ENCODE results near the gene ERBB4. TPM values are rescaled to one million over a fixed set of nuclear protein-coding genes. Genes with fewer than 3 reads are reported as not detected.
"Not testable (repeated sequence)": the region's sequence is repeated elsewhere in the genome, so short reads cannot be mapped to it uniquely, and the experiment has no call there.

The ERBB4 gene
- total RNA-seq, 1 donor from 2014 or later, result 9.9 TPM

- Histone ChIP-seq H3K36me3 (ENCODE audit: control insufficient read depth in 3 of 3, insufficient read depth in 3 of 3, low read length in 3 of 3) (no peaks in the 10 kb centered on the region), H3K4me1 (ENCODE audit: control insufficient read depth in 3 of 3, insufficient read depth in 3 of 3, low read length in 3 of 3) (no peaks in the 10 kb centered on the region), H3K27ac (ENCODE audit: low read depth, low read length) (no peak overlapping the region), H3K27me3 (ENCODE audit: control insufficient read depth in 3 of 3, insufficient read depth in 3 of 3, low read length in 3 of 3) (no peaks in the 10 kb centered on the region), H3K4me3 (ENCODE audit: low read length in 3 of 3) (no peak overlapping the region), H3K9ac (ENCODE audit: low read depth in 1 of 3, low read length in 3 of 3) (no peak overlapping the region), H3K9me3 (ENCODE audit: control insufficient read depth in 3 of 3, low read length in 3 of 3) (no peaks in the 10 kb centered on the region)
Measured at GRCh38 chr2:212213191-212213590, 325.4 kb downstream of the ERBB4 start.

- H3K4me3 ChIP-seq (ENCODE audit: low read length in 3 of 3), result no peak overlapping the region
- H3K27ac ChIP-seq (ENCODE audit: low read depth, low read length), result no peak overlapping the region
- H3K9me3 ChIP-seq (ENCODE audit: control insufficient read depth in 3 of 3, low read length in 3 of 3), result no peaks in the 10 kb centered on the region
- no peaks in the 10 kb centered on the region for H3K4me1 ChIP-seq (ENCODE audit: control insufficient read depth in 3 of 3, insufficient read depth in 3 of 3, low read length in 3 of 3)
- H3K36me3 ChIP-seq (ENCODE audit: control insufficient read depth in 3 of 3, insufficient read depth in 3 of 3, low read length in 3 of 3), result no peaks in the 10 kb centered on the region
- H3K27me3 ChIP-seq (ENCODE audit: control insufficient read depth in 3 of 3, insufficient read depth in 3 of 3, low read length in 3 of 3), result no peaks in the 10 kb centered on the region
- no peak overlapping the region for H3K9ac ChIP-seq (ENCODE audit: low read depth in 1 of 3, low read length in 3 of 3)
Measured at GRCh38 chr2:212208467-212208866, 330.1 kb downstream of the ERBB4 start.

DNA sequence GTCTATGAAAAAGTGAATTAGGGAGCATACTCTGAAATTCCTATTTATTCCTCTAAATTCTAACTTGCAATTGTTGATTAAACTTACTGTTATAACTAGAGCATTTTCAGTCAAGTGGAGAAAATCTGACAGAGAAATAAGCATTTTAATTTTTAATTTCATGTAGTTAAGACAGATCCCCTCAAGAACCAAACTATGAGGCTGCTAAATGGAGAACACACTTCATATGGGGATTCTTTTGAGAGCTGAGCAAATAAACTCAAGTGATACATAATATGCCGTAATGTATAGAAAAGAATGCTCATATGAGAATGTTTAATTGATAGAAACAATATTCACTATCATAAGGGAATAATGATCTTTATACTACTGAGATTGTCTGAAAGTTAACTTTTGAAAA, 340.8 kb downstream of the ERBB4 start:
- Histone ChIP-seq H3K27ac (ENCODE audit: low read depth, low read length) (no peak overlapping the region), H3K27me3 (ENCODE audit: control insufficient read depth in 3 of 3, insufficient read depth in 3 of 3, low read length in 3 of 3) (no peaks in the 10 kb centered on the region), H3K4me1 (ENCODE audit: control insufficient read depth in 3 of 3, insufficient read depth in 3 of 3, low read length in 3 of 3) (no peaks in the 10 kb centered on the region)

GRCh38 chr2:212195626-212196025, 343.0 kb downstream of the ERBB4 start:
- no peaks in the 10 kb centered on the region for H3K36me3 ChIP-seq (ENCODE audit: control insufficient read depth in 3 of 3, insufficient read depth in 3 of 3, low read length in 3 of 3)
- no peak overlapping the region for H3K4me3 ChIP-seq (ENCODE audit: low read length in 3 of 3)
- H3K27ac ChIP-seq (ENCODE audit: low read depth, low read length), result no peak overlapping the region
- no peaks in the 10 kb centered on the region for H3K4me1 ChIP-seq (ENCODE audit: control insufficient read depth in 3 of 3, insufficient read depth in 3 of 3, low read length in 3 of 3)
- no peak overlapping the region for H3K9ac ChIP-seq (ENCODE audit: low read depth in 1 of 3, low read length in 3 of 3)
- no peaks in the 10 kb centered on the region for H3K27me3 ChIP-seq (ENCODE audit: control insufficient read depth in 3 of 3, insufficient read depth in 3 of 3, low read length in 3 of 3)
- no peaks in the 10 kb centered on the region for H3K9me3 ChIP-seq (ENCODE audit: control insufficient read depth in 3 of 3, low read length in 3 of 3)

More for the DNA sequence above, 340.8 kb downstream of the ERBB4 start:
- Histone ChIP-seq H3K9ac (ENCODE audit: low read depth in 1 of 3, low read length in 3 of 3) (no peak overlapping the region), H3K36me3 (ENCODE audit: control insufficient read depth in 3 of 3, insufficient read depth in 3 of 3, low read length in 3 of 3) (no peaks in the 10 kb centered on the region), H3K4me3 (ENCODE audit: low read length in 3 of 3) (no peak overlapping the region), H3K9me3 (ENCODE audit: control insufficient read depth in 3 of 3, low read length in 3 of 3) (no peaks in the 10 kb centered on the region)

- no peak overlapping the region for H3K4me3 ChIP-seq (ENCODE audit: low read length in 3 of 3)
- no peaks in the 10 kb centered on the region for H3K36me3 ChIP-seq (ENCODE audit: control insufficient read depth in 3 of 3, insufficient read depth in 3 of 3, low read length in 3 of 3)
- no peak overlapping the region for H3K9ac ChIP-seq (ENCODE audit: low read depth in 1 of 3, low read length in 3 of 3)
- H3K27ac ChIP-seq (ENCODE audit: low read depth, low read length), result no peak overlapping the region
- H3K9me3 ChIP-seq (ENCODE audit: control insufficient read depth in 3 of 3, low read length in 3 of 3), result no peaks in the 10 kb centered on the region
- no peaks in the 10 kb centered on the region for H3K27me3 ChIP-seq (ENCODE audit: control insufficient read depth in 3 of 3, insufficient read depth in 3 of 3, low read length in 3 of 3)
- H3K4me1 ChIP-seq (ENCODE audit: control insufficient read depth in 3 of 3, insufficient read depth in 3 of 3, low read length in 3 of 3), result no peaks in the 10 kb centered on the region
Measured at GRCh38 chr2:212194396-212194795, 344.2 kb downstream of the ERBB4 start.

DNA sequence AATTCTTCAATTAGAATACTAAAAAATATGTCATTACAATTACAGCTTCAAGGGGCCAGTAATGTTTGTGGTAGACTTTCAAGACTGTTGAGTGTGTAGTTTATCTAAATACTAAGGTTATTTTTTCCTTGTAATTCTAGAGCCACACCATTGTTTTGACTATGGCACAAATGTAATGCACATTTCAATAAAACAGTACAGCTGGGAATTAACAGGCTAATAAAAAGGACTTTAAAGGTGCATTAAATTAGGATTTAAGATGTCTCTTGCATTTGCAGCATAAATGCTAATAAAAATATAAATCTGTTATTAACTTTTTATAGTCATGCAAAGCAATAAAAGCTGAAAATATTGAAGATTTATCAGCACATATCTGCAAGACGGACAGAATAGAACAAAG, 344.8 kb downstream of the ERBB4 start:
- H3K4me3 ChIP-seq (ENCODE audit: low read length in 3 of 3), result no peak overlapping the region
- no peak overlapping the region for H3K9ac ChIP-seq (ENCODE audit: low read depth in 1 of 3, low read length in 3 of 3)
- H3K4me1 ChIP-seq (ENCODE audit: control insufficient read depth in 3 of 3, insufficient read depth in 3 of 3, low read length in 3 of 3), result no peaks in the 10 kb centered on the region
- no peaks in the 10 kb centered on the region for H3K27me3 ChIP-seq (ENCODE audit: control insufficient read depth in 3 of 3, insufficient read depth in 3 of 3, low read length in 3 of 3)
- H3K36me3 ChIP-seq (ENCODE audit: control insufficient read depth in 3 of 3, insufficient read depth in 3 of 3, low read length in 3 of 3), result no peaks in the 10 kb centered on the region
- no peak overlapping the region for H3K27ac ChIP-seq (ENCODE audit: low read depth, low read length)
- no peaks in the 10 kb centered on the region for H3K9me3 ChIP-seq (ENCODE audit: control insufficient read depth in 3 of 3, low read length in 3 of 3)

GRCh38 chr2:212193056-212193455, 345.5 kb downstream of the ERBB4 start:
- Histone ChIP-seq H3K4me3 (ENCODE audit: low read length in 3 of 3) (no peak overlapping the region), H3K4me1 (ENCODE audit: control insufficient read depth in 3 of 3, insufficient read depth in 3 of 3, low read length in 3 of 3) (no peaks in the 10 kb centered on the region), H3K27me3 (ENCODE audit: control insufficient read depth in 3 of 3, insufficient read depth in 3 of 3, low read length in 3 of 3) (no peaks in the 10 kb centered on the region), H3K9me3 (ENCODE audit: control insufficient read depth in 3 of 3, low read length in 3 of 3) (no peaks in the 10 kb centered on the region), H3K9ac (ENCODE audit: low read depth in 1 of 3, low read length in 3 of 3) (no peak overlapping the region), H3K36me3 (ENCODE audit: control insufficient read depth in 3 of 3, insufficient read depth in 3 of 3, low read length in 3 of 3) (no peaks in the 10 kb centered on the region), H3K27ac (ENCODE audit: low read depth, low read length) (no peak overlapping the region)

- H3K9me3 ChIP-seq (ENCODE audit: control insufficient read depth in 3 of 3, low read length in 3 of 3); H3K36me3 ChIP-seq (ENCODE audit: control insufficient read depth in 3 of 3, insufficient read depth in 3 of 3, low read length in 3 of 3); H3K9ac ChIP-seq (ENCODE audit: low read depth in 1 of 3, low read length in 3 of 3); H3K27me3 ChIP-seq (ENCODE audit: control insufficient read depth in 3 of 3, insufficient read depth in 3 of 3, low read length in 3 of 3); H3K4me1 ChIP-seq (ENCODE audit: control insufficient read depth in 3 of 3, insufficient read depth in 3 of 3, low read length in 3 of 3); H3K27ac ChIP-seq (ENCODE audit: low read depth, low read length); H3K4me3 ChIP-seq (ENCODE audit: low read length in 3 of 3): not testable (repeated sequence)
Measured at GRCh38 chr2:212191438-212191837, 347.2 kb downstream of the ERBB4 start.

DNA sequence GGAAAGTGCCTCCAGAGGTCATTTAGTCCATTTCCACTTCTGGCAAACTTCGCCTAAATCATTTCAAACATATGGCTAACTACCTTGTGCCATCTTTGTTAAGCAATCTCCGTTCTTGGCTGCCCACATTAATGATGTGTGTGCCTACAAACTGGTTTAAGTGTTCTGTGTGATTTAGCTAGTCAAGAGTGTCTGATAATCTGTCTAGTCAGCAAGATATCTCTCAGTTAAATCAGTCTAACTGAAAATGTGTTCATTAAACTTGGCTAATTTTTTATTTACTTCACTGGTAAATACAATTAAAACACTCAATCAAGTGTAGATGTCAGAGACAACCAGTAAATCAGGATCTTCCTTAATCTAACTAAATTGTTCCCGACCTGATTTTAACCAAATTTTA, 352.4 kb downstream of the ERBB4 start:
- Histone ChIP-seq H3K9ac (ENCODE audit: low read depth in 1 of 3, low read length in 3 of 3) (no peak overlapping the region), H3K27ac (ENCODE audit: low read depth, low read length) (no peak overlapping the region), H3K4me3 (ENCODE audit: low read length in 3 of 3) (no peak overlapping the region), H3K4me1 (ENCODE audit: control insufficient read depth in 3 of 3, insufficient read depth in 3 of 3, low read length in 3 of 3) (no peaks in the 10 kb centered on the region), H3K9me3 (ENCODE audit: control insufficient read depth in 3 of 3, low read length in 3 of 3) (no peaks in the 10 kb centered on the region), H3K27me3 (ENCODE audit: control insufficient read depth in 3 of 3, insufficient read depth in 3 of 3, low read length in 3 of 3) (no peaks in the 10 kb centered on the region), H3K36me3 (ENCODE audit: control insufficient read depth in 3 of 3, insufficient read depth in 3 of 3, low read length in 3 of 3) (no peaks in the 10 kb centered on the region)

- no peaks in the 10 kb centered on the region for H3K4me1 ChIP-seq (ENCODE audit: control insufficient read depth in 3 of 3, insufficient read depth in 3 of 3, low read length in 3 of 3)
- no peak overlapping the region for H3K9ac ChIP-seq (ENCODE audit: low read depth in 1 of 3, low read length in 3 of 3)
- H3K36me3 ChIP-seq (ENCODE audit: control insufficient read depth in 3 of 3, insufficient read depth in 3 of 3, low read length in 3 of 3), result no peaks in the 10 kb centered on the region
Measured at GRCh38 chr2:212181646-212182045, 357.0 kb downstream of the ERBB4 start.

More at GRCh38 chr2:212181646-212182045, 357.0 kb downstream of the ERBB4 start:
- Histone ChIP-seq H3K4me3 (ENCODE audit: low read length in 3 of 3) (no peak overlapping the region), H3K27me3 (ENCODE audit: control insufficient read depth in 3 of 3, insufficient read depth in 3 of 3, low read length in 3 of 3) (no peaks in the 10 kb centered on the region), H3K9me3 (ENCODE audit: control insufficient read depth in 3 of 3, low read length in 3 of 3) (no peaks in the 10 kb centered on the region), H3K27ac (ENCODE audit: low read depth, low read length) (no peak overlapping the region)

Data from skeletal muscle tissue (tissue), 4 donors.